ENCODE results near the gene SLF2.

GRCh38 chr10:100923580-100923979 is 10.8 kb downstream of the SLF2 start:
- TF ChIP-seq, protein P1, sequence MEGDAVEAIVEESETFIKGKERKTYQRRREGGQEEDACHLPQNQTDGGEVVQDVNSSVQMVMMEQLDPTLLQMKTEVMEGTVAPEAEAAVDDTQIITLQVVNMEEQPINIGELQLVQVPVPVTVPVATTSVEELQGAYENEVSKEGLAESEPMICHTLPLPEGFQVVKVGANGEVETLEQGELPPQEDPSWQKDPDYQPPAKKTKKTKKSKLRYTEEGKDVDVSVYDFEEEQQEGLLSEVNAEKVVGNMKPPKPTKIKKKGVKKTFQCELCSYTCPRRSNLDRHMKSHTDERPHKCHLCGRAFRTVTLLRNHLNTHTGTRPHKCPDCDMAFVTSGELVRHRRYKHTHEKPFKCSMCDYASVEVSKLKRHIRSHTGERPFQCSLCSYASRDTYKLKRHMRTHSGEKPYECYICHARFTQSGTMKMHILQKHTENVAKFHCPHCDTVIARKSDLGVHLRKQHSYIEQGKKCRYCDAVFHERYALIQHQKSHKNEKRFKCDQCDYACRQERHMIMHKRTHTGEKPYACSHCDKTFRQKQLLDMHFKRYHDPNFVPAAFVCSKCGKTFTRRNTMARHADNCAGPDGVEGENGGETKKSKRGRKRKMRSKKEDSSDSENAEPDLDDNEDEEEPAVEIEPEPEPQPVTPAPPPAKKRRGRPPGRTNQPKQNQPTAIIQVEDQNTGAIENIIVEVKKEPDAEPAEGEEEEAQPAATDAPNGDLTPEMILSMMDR (IDR thresholded peaks at IDR 0.05 in 2 of 3, conservative IDR thresholded peaks at IDR 0.05 in 1 of 3; ENCODE audit: borderline replicate concordance in 1 of 3, insufficient read depth in 1 of 3, low read depth in 2 of 3, low read length in 2 of 3), result no peak
- TF ChIP-seq, protein P2, sequence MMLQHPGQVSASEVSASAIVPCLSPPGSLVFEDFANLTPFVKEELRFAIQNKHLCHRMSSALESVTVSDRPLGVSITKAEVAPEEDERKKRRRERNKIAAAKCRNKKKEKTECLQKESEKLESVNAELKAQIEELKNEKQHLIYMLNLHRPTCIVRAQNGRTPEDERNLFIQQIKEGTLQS (IDR thresholded peaks at IDR 0.05), result no peak
- TF ChIP-seq POLR2A (IDR thresholded peaks at IDR 0.05; ENCODE audit: borderline replicate concordance, extremely low read depth, insufficient read depth, insufficient read length) (no peak), EGR1 (IDR thresholded peaks at IDR 0.05; ENCODE audit: low read depth) (no peak), POLR2AphosphoS5 (IDR thresholded peaks at IDR 0.05; ENCODE audit: low read depth, low read length) (no peak), CEBPB (IDR thresholded peaks at IDR 0.05; ENCODE audit: low read depth) (no peak), EZH2phosphoT487 (IDR thresholded peaks at IDR 0.05; ENCODE audit: borderline replicate concordance) (no peak), EZH2 (IDR thresholded peaks at IDR 0.05) (no peak)
- TF ChIP-seq, protein P3, sequence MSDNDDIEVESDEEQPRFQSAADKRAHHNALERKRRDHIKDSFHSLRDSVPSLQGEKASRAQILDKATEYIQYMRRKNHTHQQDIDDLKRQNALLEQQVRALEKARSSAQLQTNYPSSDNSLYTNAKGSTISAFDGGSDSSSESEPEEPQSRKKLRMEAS (IDR thresholded peaks at IDR 0.05), result no peak

Data from HCT116 (cell line).